Kidney (tissue), 14 donors: Measurements from ENCODE around the gene DDX47. TPM values are rescaled to one million over a fixed set of nuclear protein-coding genes. Genes with fewer than 3 reads are reported as not detected.
A peak's percentile ranks its signal among the peaks of the same experiment; 100 is the strongest.
"Not testable (repeated sequence)": the region's sequence is repeated elsewhere in the genome, so short reads cannot be mapped to it uniquely, and the experiment has no call there.

Experiments
- DNase-seq, 5 donors: peaks; one replicate each; pipeline ENCODE4 v3.0.0-alpha.2; 2013 to 2020
- FAIRE-seq: peaks from 2 replicates; lab custom pipeline; 2012; peaks lifted over from hg19 to GRCh38; lab: Jason Lieb, UNC
- H3K27ac ChIP-seq, 2 donors: one replicate each; pipeline ENCODE4 v1.7.0; 2013; ENCODE audit warnings: low read depth in 2 of 2, low read length in 2 of 2, inconsistent platforms in 1 of 2
- H3K27me3 ChIP-seq: one replicate; pipeline ENCODE4 v1.7.1; 2013; ENCODE audit warnings: low read length, inconsistent platforms; ENCODE audit not compliant: control insufficient read depth, insufficient read depth
- H3K36me3 ChIP-seq, 3 donors: one replicate each; pipeline versions ENCODE4 v1.7.0 to v1.7.1; 2013; ENCODE audit warnings: low read length in 3 of 3, control low read depth in 1 of 3, inconsistent platforms in 1 of 3; ENCODE audit not compliant: insufficient read depth in 3 of 3, control insufficient read depth in 2 of 3
- H3K4me1 ChIP-seq, 3 donors: one replicate each; pipeline versions ENCODE4 v1.7.0 to v1.7.1; 2013; ENCODE audit warnings: low read length in 3 of 3, inconsistent platforms in 1 of 3, low read depth in 1 of 3; ENCODE audit not compliant: control insufficient read depth in 2 of 3, insufficient read depth in 2 of 3
- H3K4me3 ChIP-seq, 3 donors: one replicate each; pipeline versions ENCODE4 v1.7.0 to v1.8.1; 2013; ENCODE audit warnings: low read length in 3 of 3, control low read depth in 1 of 3, inconsistent platforms in 1 of 3
- H3K9ac ChIP-seq, 3 donors: one replicate each; pipeline versions ENCODE4 v1.7.0 to v1.7.1; 2013; ENCODE audit warnings: low read length in 3 of 3, control low read depth in 1 of 3, inconsistent platforms in 1 of 3
- H3K9me3 ChIP-seq, 3 donors: one replicate each; pipeline versions ENCODE4 v1.7.0 to v1.7.1; 2013; ENCODE audit warnings: low read length in 3 of 3, control low read depth in 1 of 3, inconsistent platforms in 1 of 3; ENCODE audit not compliant: control insufficient read depth in 2 of 3, insufficient read depth in 1 of 3
- CTCF ChIP-seq: IDR thresholded peaks from 3 replicates; pipeline ENCODE4 v1.5.1; 2012; ENCODE audit warnings: mild to moderate bottlenecking, moderate library complexity, borderline replicate concordance; ENCODE audit not compliant: insufficient read depth; ENCODE audit errors: extremely low read depth
- intact Hi-C: fragments of 100-400 bp; cut with DNase I; formaldehyde crosslinking; loops from one replicate; pipeline ENCODE4 v1.11.1; 2022
- polyA plus RNA-seq: library from polyadenylated mRNA; stranded (reverse); fragments of 350-450 nt; fragmentation: Illumina TruSeq; extraction: RNeasy Lipid Tissue Mini Kit (QIAGEN cat#74804); gene quantifications from one replicate; pipeline ENCODE4 v1.2.3, GENCODE V29; 2014; ENCODE audit warnings: low read depth, low replicate concordance; ENCODE audit not compliant: insufficient read depth
- total RNA-seq: library from RNA; stranded (reverse); fragmentation: NEBNext Ultra II Directional; extraction: Animal tissue kit (Norgen Biotek cat#: 25700); gene quantifications from one replicate; pipeline ENCODE4 v1.2.1, GENCODE V29; 2021
- donor health status: control.
- donor health status: control.
- donor health status: control.
- donor health status: control.
- donor health status: control.
- donor health status: DM: yes; HTN: yes; CAD: no.
- donor health status: Normal renal cell carcinoma (clear cell type).

The DDX47 gene
- total and polyA plus RNA-seq, 2 donors from 2014 or later = 35.1 to 50.9 TPM

DNA sequence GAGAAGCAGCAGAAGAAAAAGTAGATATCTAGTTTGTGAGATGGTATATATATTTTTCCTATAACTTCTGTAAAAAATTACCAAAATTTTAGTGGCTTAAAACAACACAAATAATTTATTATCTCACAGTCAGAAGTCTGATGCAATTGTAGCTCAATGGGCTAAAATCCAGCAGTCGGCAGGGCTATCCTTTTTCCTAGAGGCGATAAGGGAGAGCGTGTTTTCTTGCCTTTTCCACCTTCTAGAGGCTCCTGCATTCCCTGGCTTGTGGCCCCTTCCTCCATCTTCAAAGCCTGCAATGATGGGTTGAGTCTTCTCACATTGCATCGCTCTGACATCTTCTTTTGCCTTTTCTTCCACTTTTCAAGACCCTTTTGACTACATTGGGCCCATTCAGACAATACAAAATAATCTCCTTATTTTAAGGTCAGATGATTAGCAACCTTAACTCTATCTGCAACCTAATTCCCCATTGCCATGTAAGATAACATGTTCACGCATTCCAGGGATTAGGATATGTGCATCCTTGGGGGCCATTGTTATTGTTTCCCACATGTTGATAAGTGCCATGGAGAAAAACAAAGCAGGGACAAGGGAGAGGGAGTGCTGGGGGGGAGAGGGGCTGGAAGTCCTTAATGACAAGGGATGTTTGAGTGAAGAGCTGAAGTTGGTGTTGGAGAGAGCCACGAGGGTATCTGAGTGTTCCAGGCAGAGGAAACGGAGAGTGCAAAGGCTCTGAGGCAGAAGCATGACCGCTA is 13.8 kb upstream of the DDX47 start:
- Histone ChIP-seq H3K9ac (no peak overlapping the region), H3K36me3 (no peaks in the 10 kb centered on the region), H3K9me3 (no peaks in the 10 kb centered on the region), H3K27ac (no peak overlapping the region), H3K27me3 (no peaks in the 10 kb centered on the region), H3K4me1 (peaks cover 0 to 3% (median 0%) of the 10 kb centered on the region in 3 donors), H3K4me3 (no peak overlapping the region)
- DNase-seq (no peak), FAIRE-seq (no peak)
- TF ChIP-seq CTCF = no peak
- intact Hi-C loops = no loop called here

- no peak for FAIRE-seq
These were observed 12.6 kb upstream of the DDX47 start for GRCh38 chr12:12800406-12801180.

GRCh38 chr12:12801656-12802055 is 11.5 kb upstream of the DDX47 start:
- DNase-seq, H3K36me3 ChIP-seq, H3K9me3 ChIP-seq, H3K9ac ChIP-seq, H3K4me1 ChIP-seq, H3K4me3 ChIP-seq, FAIRE-seq, intact Hi-C loops, H3K27ac ChIP-seq, H3K27me3 ChIP-seq: not testable (repeated sequence)

More at GRCh38 chr12:12800406-12801180, 12.6 kb upstream of the DDX47 start:
- Histone ChIP-seq H3K9me3 (no peaks in the 10 kb centered on the region), H3K27ac (no peak overlapping the region), H3K36me3 (no peaks in the 10 kb centered on the region), H3K4me1 (peaks cover 0 to 3% (median 0%) of the 10 kb centered on the region in 3 donors), H3K27me3 (no peaks in the 10 kb centered on the region), H3K9ac (no peak overlapping the region), H3K4me3 (no peak overlapping the region)
- intact Hi-C loops = no loop called here
- DNase-seq = no peak
- TF ChIP-seq CTCF = no peak

DNA sequence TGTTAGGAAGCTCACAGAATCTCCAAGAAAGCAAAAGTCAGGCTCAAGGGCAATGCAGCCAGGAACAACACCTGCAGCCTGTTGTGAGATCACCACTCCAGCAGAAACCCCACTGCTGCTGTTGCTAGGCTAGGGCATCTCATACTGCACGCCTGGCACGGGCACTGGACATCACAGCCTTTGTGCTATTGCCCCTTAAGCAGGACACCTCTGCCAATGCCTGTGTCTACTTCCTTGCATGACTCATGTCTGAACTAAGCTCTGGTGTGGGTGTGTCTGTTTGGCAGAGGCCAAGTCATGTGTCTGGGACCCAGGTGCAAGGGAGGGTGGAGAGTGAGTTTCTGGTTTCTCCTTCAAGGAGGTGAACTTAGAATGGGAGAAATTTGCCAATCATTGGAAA is 10.0 kb upstream of the DDX47 start:
- FAIRE-seq (no peak), DNase-seq (peak in 1 of 5 donors; percentile 93)
- no peaks in the 10 kb centered on the region for H3K36me3 ChIP-seq
- no peaks in the 10 kb centered on the region for H3K27me3 ChIP-seq
- H3K27ac ChIP-seq = no peak overlapping the region
- no peak overlapping the region for H3K4me3 ChIP-seq
- no peak overlapping the region for H3K9ac ChIP-seq
- no peak for TF ChIP-seq CTCF
- no peaks in the 10 kb centered on the region for H3K9me3 ChIP-seq
- intact Hi-C loops = no loop called here
- peaks cover 0 to 3% (median 0%) of the 10 kb centered on the region in 3 donors for H3K4me1 ChIP-seq
